ENCODE measurements around the gene MED9.

- TF ChIP-seq CTCF (conservative IDR thresholded peaks at IDR 0.05; ENCODE audit: low read depth, low read length) (no peak), EZH2 (IDR thresholded peaks at IDR 0.05; ENCODE audit: low read length, unreplicated experiment) (no peak)
These were observed 14.6 kb upstream of the MED9 start for GRCh38 chr17:17462048-17462824.

All from PC-3 (cell line).